ENCODE measurements around the gene AFG1L. TPM values are rescaled to one million over a fixed set of nuclear protein-coding genes. Genes with fewer than 3 reads are reported as not detected.
"Not testable (repeated sequence)": the region's sequence is repeated elsewhere in the genome, so short reads cannot be mapped to it uniquely, and the experiment has no call there.

The AFG1L gene
- total RNA-seq, 2 donors from 2014 or later, result 10.5 to 11.1 TPM

GRCh38 chr6:108302386-108302785 is 7.5 kb downstream of the AFG1L start:
- WGBS, 2 experiments (ENCODE audit: insufficient coverage in 1 of 2, insufficient read length in 1 of 2), result 96% methylated on average over 5 of the region's 5 CpGs

GRCh38 chr6:108304646-108305045 is 9.8 kb downstream of the AFG1L start:
- no peak overlapping the region for H3K27ac ChIP-seq (ENCODE audit: low read depth, low read length)
- Mint-ChIP-seq H3K4me1 (no peaks in the 10 kb centered on the region), H3K9me3 (peaks cover 4% of the 10 kb centered on the region), H3K4me3 (no peak overlapping the region), H3K27me3 (ENCODE audit: insufficient read depth) (no peaks in the 10 kb centered on the region), H3K27ac (no peak overlapping the region), H3K36me3 (ENCODE audit: low read depth) (no peaks in the 10 kb centered on the region)
- no peak for TF ChIP-seq CTCF (conservative IDR thresholded peaks at IDR 0.05)
- H3K4me1 ChIP-seq (ENCODE audit: control insufficient read depth, insufficient read depth, low read length), result no peaks in the 10 kb centered on the region
- H3K27me3 ChIP-seq (ENCODE audit: control insufficient read depth, insufficient read depth, low read length, poor library complexity, severe bottlenecking), result no peaks in the 10 kb centered on the region
- H3K9me3 ChIP-seq (ENCODE audit: control insufficient read depth, low read length), result peaks cover 4% of the 10 kb centered on the region
- WGBS, 2 experiments (ENCODE audit: insufficient coverage in 1 of 2, insufficient read length in 1 of 2), result 85 to 89% methylated on average over 1 to 2 of the region's 2 CpGs
- H3K36me3 ChIP-seq (ENCODE audit: control insufficient read depth, insufficient read depth, low read length), result no peaks in the 10 kb centered on the region
- no peak for DNase-seq
- no peak overlapping the region for H3K4me3 ChIP-seq (ENCODE audit: low read length)
- H3K9ac ChIP-seq (ENCODE audit: extremely low read depth, low read length, poor library complexity, severe bottlenecking), result no peak overlapping the region

More at GRCh38 chr6:108302386-108302785, 7.5 kb downstream of the AFG1L start:
- Mint-ChIP-seq H3K27ac (no peak overlapping the region), H3K9me3 (peaks cover 4% of the 10 kb centered on the region), H3K4me1 (no peaks in the 10 kb centered on the region), H3K27me3 (ENCODE audit: insufficient read depth) (no peaks in the 10 kb centered on the region), H3K4me3 (no peak overlapping the region), H3K36me3 (ENCODE audit: low read depth) (no peaks in the 10 kb centered on the region)
- no peak overlapping the region for H3K4me3 ChIP-seq (ENCODE audit: low read length)
- H3K36me3 ChIP-seq (ENCODE audit: control insufficient read depth, insufficient read depth, low read length), result no peaks in the 10 kb centered on the region
- no peaks in the 10 kb centered on the region for H3K4me1 ChIP-seq (ENCODE audit: control insufficient read depth, insufficient read depth, low read length)
- no peak overlapping the region for H3K9ac ChIP-seq (ENCODE audit: extremely low read depth, low read length, poor library complexity, severe bottlenecking)
- no peak for TF ChIP-seq CTCF (conservative IDR thresholded peaks at IDR 0.05)
- H3K27ac ChIP-seq (ENCODE audit: low read depth, low read length), result no peak overlapping the region
- DNase-seq, result no peak
- peaks cover 4% of the 10 kb centered on the region for H3K9me3 ChIP-seq (ENCODE audit: control insufficient read depth, low read length)
- H3K27me3 ChIP-seq (ENCODE audit: control insufficient read depth, insufficient read depth, low read length, poor library complexity, severe bottlenecking), result no peaks in the 10 kb centered on the region

- H3K27me3 Mint-ChIP-seq (ENCODE audit: insufficient read depth), result not testable (repeated sequence)
Observed at GRCh38 chr6:108308641-108309040, 13.8 kb downstream of the AFG1L start.

GRCh38 chr6:108309844-108310243 is 15.0 kb downstream of the AFG1L start:
- WGBS, 2 experiments (ENCODE audit: insufficient coverage in 1 of 2, insufficient read length in 1 of 2), result 93 to 96% methylated on average over 5 of the region's 5 CpGs
- H3K36me3 ChIP-seq (ENCODE audit: control insufficient read depth, insufficient read depth, low read length), result no peaks in the 10 kb centered on the region

More at GRCh38 chr6:108308641-108309040, 13.8 kb downstream of the AFG1L start:
- 97 to 100% methylated on average over 1 to 4 of the region's 4 CpGs for WGBS, 2 experiments (ENCODE audit: insufficient coverage in 1 of 2, insufficient read length in 1 of 2)
- H3K27me3 ChIP-seq (ENCODE audit: control insufficient read depth, insufficient read depth, low read length, poor library complexity, severe bottlenecking); H3K4me3 Mint-ChIP-seq; H3K27ac ChIP-seq (ENCODE audit: low read depth, low read length); DNase-seq; H3K4me3 ChIP-seq (ENCODE audit: low read length); H3K4me1 ChIP-seq (ENCODE audit: control insufficient read depth, insufficient read depth, low read length); H3K36me3 ChIP-seq (ENCODE audit: control insufficient read depth, insufficient read depth, low read length); H3K9me3 Mint-ChIP-seq; H3K9ac ChIP-seq (ENCODE audit: extremely low read depth, low read length, poor library complexity, severe bottlenecking); H3K36me3 Mint-ChIP-seq (ENCODE audit: low read depth); H3K27ac Mint-ChIP-seq; H3K4me1 Mint-ChIP-seq; H3K9me3 ChIP-seq (ENCODE audit: control insufficient read depth, low read length): not testable (repeated sequence)

More at GRCh38 chr6:108309844-108310243, 15.0 kb downstream of the AFG1L start:
- no peaks in the 10 kb centered on the region for H3K9me3 Mint-ChIP-seq
- no peaks in the 10 kb centered on the region for H3K36me3 Mint-ChIP-seq (ENCODE audit: low read depth)
- peaks cover 3% of the 10 kb centered on the region for H3K4me1 Mint-ChIP-seq
- no peak overlapping the region for H3K9ac ChIP-seq (ENCODE audit: extremely low read depth, low read length, poor library complexity, severe bottlenecking)
- no peaks in the 10 kb centered on the region for H3K4me1 ChIP-seq (ENCODE audit: control insufficient read depth, insufficient read depth, low read length)
- H3K4me3 ChIP-seq (ENCODE audit: low read length), result no peak overlapping the region
- H3K27ac ChIP-seq (ENCODE audit: low read depth, low read length), result no peak overlapping the region
- H3K4me3 Mint-ChIP-seq, result no peak overlapping the region
- H3K27me3 Mint-ChIP-seq (ENCODE audit: insufficient read depth), result no peaks in the 10 kb centered on the region
- H3K27me3 ChIP-seq (ENCODE audit: control insufficient read depth, insufficient read depth, low read length, poor library complexity, severe bottlenecking), result no peaks in the 10 kb centered on the region
- no peak for TF ChIP-seq CTCF (conservative IDR thresholded peaks at IDR 0.05)
- no peaks in the 10 kb centered on the region for H3K9me3 ChIP-seq (ENCODE audit: control insufficient read depth, low read length)
- no peak for DNase-seq
- H3K27ac Mint-ChIP-seq, result no peak overlapping the region

All from endodermal cell (in vitro differentiated cells).